DND-41 (cell line): ENCODE data around the gene RAB20.
"Not testable (repeated sequence)": the region's sequence is repeated elsewhere in the genome, so short reads cannot be mapped to it uniquely, and the experiment has no call there.

ENCODE experiments used
- ATAC-seq: fragments of 200-7000 bp; cut with Tn5 transposase; 3 replicates; pipeline ENCODE4 v1.9.1; 2021; ENCODE audit warnings: low read depth; ENCODE audit not compliant: insufficient read depth
- DNase-seq: peaks from one replicate; pipeline ENCODE4 v3.0.0-alpha.2; 2020
- H2AFZ ChIP-seq: 2 replicates; pipeline ENCODE4 v1.6.0; 2012; ENCODE audit warnings: low read depth, low read length
- H3K27ac ChIP-seq: 2 replicates; pipeline ENCODE4 v1.5.1; 2012; ENCODE audit warnings: low read length, inconsistent platforms
- H3K27me3 ChIP-seq: fragments of 200-600 bp; sonication (generic); 2 replicates; pipeline ENCODE4 v1.6.0; 2012; ENCODE audit warnings: low read length, mild to moderate bottlenecking, inconsistent platforms; ENCODE audit not compliant: insufficient read depth, poor library complexity
- H3K36me3 ChIP-seq: 2 replicates; pipeline ENCODE4 v1.5.1; 2012; ENCODE audit warnings: low read length, inconsistent platforms; ENCODE audit not compliant: insufficient read depth
- H3K4me1 ChIP-seq: 2 replicates; pipeline ENCODE4 v1.5.1; 2012; ENCODE audit warnings: mild to moderate bottlenecking, low read length; ENCODE audit not compliant: insufficient read depth
- H3K4me2 ChIP-seq: 2 replicates; pipeline ENCODE4 v1.6.0; 2012; ENCODE audit warnings: mild to moderate bottlenecking, moderate library complexity, low read length, inconsistent platforms; ENCODE audit not compliant: insufficient read depth
- H3K4me3 ChIP-seq, 2 experiments: fragments of 200-600 bp in 1 of 2; shearing (Covaris generic) in 1 of 2; 2 replicates each; pipeline ENCODE4 v1.5.1; 2012 to 2016; ENCODE audit warnings: inconsistent platforms in 2 of 2, low read length in 2 of 2, mild to moderate bottlenecking in 2 of 2, low read depth in 1 of 2, moderate library complexity in 1 of 2
- H3K79me2 ChIP-seq: 2 replicates; pipeline ENCODE4 v1.6.0; 2012; ENCODE audit warnings: low read length, inconsistent platforms; ENCODE audit not compliant: insufficient read depth
- H3K9ac ChIP-seq: 2 replicates; pipeline ENCODE4 v1.6.0; 2012; ENCODE audit warnings: low read depth, mild to moderate bottlenecking, inconsistent platforms, low read length, moderate library complexity
- H3K9me3 ChIP-seq: 2 replicates; pipeline ENCODE4 v1.5.1; 2012; ENCODE audit warnings: low read length, moderate library complexity, mild to moderate bottlenecking, inconsistent platforms; ENCODE audit not compliant: insufficient read depth, severe bottlenecking
- H4K20me1 ChIP-seq: 2 replicates; pipeline ENCODE4 v1.6.0; 2012; ENCODE audit warnings: low read length; ENCODE audit not compliant: insufficient read depth
- EZH2 ChIP-seq: IDR thresholded peaks from 3 replicates; pipeline ENCODE4 v1.6.1; 2012; ENCODE audit warnings: borderline replicate concordance, low read depth, mild to moderate bottlenecking, moderate library complexity, low read length, inconsistent platforms; ENCODE audit not compliant: severe bottlenecking
- TF ChIP-seq, protein P1 (sequence below): IDR thresholded peaks from 2 replicates; pipeline ENCODE4 v1.5.1; 2012; ENCODE audit warnings: borderline replicate concordance, low read length, moderate library complexity, mild to moderate bottlenecking; ENCODE audit not compliant: poor library complexity, severe bottlenecking; ENCODE audit errors: extremely low read depth

The RAB20 gene

DNA sequence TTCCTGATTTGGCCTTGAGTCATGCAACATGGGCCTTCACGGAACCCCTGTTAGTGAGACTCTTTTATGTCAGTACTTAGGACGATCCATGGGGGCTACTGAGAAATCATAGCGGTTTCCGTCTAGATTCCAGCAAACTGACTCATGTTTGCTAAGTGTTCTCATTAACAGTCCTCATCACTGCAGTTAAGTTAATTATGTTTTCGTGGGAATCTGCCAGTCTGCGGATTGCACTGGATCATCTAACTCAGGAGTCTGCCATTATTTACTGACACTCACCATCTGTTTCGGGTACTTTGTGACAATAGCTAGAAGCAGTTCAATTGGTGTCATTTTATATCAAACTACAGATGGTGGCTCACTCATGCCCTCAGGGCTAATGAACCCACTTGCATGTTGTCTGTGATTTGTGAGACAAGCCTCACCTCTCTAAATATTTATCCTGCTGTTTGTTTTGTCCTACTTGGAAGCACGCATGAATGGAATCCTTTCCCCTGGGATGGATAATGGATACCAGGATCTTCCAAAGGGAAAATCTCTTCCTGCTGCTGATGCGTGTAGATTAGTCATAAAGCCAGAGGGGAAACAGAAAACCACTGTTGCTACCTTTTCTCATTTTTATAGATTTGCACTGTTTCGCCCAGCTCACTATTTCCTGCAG is 61.8 kb downstream of the RAB20 start:
- H4K20me1 ChIP-seq: no peaks in the 10 kb centered on the region; the same call in none of the 2 replicates
- no peak for DNase-seq
- H3K27ac ChIP-seq: no peak overlapping the region

DNA sequence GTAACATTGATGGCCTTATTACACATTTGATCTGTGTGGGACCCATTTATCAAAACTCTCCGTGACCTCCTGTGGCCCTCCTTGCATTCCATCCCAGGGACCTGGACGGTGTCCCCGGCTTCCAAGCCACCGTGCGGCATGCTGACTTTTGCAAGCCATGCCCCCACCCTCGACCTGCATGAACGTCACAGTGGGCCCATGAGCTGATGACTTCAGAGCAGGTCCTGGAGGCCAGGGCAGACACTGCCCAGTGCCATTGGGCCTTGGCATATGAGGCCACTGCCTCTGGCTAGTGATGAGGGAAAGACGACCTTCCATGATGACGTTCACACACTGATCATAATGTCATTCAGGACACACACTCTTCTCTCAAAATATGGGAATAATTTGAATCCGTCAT is 62.8 kb downstream of the RAB20 start:
- Histone ChIP-seq H3K27me3 (peaks cover 7% of the 10 kb centered on the region), H3K4me3 (no peak overlapping the region), H3K9me3 (no peaks in the 10 kb centered on the region), H4K20me1 (no peaks in the 10 kb centered on the region; the same call in none of the 2 replicates), H3K36me3 (no peaks in the 10 kb centered on the region), H3K79me2 (no peaks in the 10 kb centered on the region), H3K27ac (no peak overlapping the region), H2AFZ (no peak overlapping the region), H3K9ac (no peak overlapping the region), H3K4me1 (no peaks in the 10 kb centered on the region), H3K4me2 (no peak overlapping the region)
- TF ChIP-seq, protein P1, sequence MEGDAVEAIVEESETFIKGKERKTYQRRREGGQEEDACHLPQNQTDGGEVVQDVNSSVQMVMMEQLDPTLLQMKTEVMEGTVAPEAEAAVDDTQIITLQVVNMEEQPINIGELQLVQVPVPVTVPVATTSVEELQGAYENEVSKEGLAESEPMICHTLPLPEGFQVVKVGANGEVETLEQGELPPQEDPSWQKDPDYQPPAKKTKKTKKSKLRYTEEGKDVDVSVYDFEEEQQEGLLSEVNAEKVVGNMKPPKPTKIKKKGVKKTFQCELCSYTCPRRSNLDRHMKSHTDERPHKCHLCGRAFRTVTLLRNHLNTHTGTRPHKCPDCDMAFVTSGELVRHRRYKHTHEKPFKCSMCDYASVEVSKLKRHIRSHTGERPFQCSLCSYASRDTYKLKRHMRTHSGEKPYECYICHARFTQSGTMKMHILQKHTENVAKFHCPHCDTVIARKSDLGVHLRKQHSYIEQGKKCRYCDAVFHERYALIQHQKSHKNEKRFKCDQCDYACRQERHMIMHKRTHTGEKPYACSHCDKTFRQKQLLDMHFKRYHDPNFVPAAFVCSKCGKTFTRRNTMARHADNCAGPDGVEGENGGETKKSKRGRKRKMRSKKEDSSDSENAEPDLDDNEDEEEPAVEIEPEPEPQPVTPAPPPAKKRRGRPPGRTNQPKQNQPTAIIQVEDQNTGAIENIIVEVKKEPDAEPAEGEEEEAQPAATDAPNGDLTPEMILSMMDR: no peak
- no peak for TF ChIP-seq EZH2
- ATAC-seq (no peak), DNase-seq (no peak)

More for the DNA sequence above, 61.8 kb downstream of the RAB20 start:
- H3K27me3 ChIP-seq: peaks cover 7% of the 10 kb centered on the region
- no peaks in the 10 kb centered on the region for H3K9me3 ChIP-seq
- no peak overlapping the region for H3K4me2 ChIP-seq
- no peaks in the 10 kb centered on the region for H3K36me3 ChIP-seq
- TF ChIP-seq, protein P1: no peak
- ATAC-seq: no peak
- no peak overlapping the region for H3K4me3 ChIP-seq
- no peak overlapping the region for H2AFZ ChIP-seq
- H3K4me1 ChIP-seq: no peaks in the 10 kb centered on the region
- no peak overlapping the region for H3K9ac ChIP-seq
- no peaks in the 10 kb centered on the region for H3K79me2 ChIP-seq

DNA sequence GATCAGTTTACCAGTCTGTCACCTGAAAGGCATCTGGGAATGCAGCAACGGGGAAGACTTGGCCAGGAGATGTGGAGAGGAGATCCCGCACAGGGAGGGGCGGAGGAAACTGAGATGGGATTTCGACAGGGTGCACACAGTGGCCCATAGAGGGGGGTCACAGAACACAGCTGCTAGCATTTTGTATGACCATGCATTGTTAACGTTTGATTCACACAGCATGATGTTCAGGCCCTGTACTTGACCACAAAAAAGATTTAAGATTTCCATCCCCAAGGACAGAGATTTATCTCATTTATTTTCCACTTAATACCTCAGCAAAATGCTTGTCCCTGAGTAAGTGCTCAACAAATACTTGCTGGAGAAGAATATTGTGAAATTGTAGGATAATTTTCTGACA is 63.2 kb downstream of the RAB20 start:
- ATAC-seq: no peak
- no peak overlapping the region for H2AFZ ChIP-seq
- H3K9ac ChIP-seq: no peak overlapping the region
- no peak overlapping the region for H3K4me2 ChIP-seq
- no peaks in the 10 kb centered on the region; the same call in none of the 2 replicates for H4K20me1 ChIP-seq
- no peaks in the 10 kb centered on the region for H3K36me3 ChIP-seq
- no peak for DNase-seq
- peaks cover 7% of the 10 kb centered on the region for H3K27me3 ChIP-seq
- H3K9me3 ChIP-seq: no peaks in the 10 kb centered on the region
- H3K4me1 ChIP-seq: no peaks in the 10 kb centered on the region
- TF ChIP-seq, protein P1: no peak
- TF ChIP-seq EZH2: no peak
- H3K27ac ChIP-seq: no peak overlapping the region
- H3K4me3 ChIP-seq: no peak overlapping the region
- no peaks in the 10 kb centered on the region for H3K79me2 ChIP-seq

DNA sequence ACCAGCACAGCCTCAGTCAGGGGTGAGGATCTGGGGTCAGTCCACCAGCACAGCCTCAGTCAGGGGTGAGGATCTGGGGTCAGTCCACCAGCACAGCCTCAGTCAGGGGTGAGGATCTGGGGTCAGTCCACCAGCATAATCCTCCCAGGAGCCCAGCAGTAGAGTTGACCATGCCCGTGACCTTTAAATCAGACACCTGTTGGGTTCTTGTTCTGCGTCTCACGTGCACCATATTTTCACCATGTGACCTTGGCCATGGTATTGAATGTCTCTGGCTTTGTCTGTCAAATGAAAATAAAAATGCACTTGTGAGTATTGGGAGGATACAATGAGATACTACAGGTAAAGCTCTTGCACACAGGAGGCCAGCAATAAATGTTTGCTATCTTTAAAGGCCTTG is 63.6 kb downstream of the RAB20 start:
- H3K4me1 ChIP-seq, H3K79me2 ChIP-seq, H3K4me2 ChIP-seq, H3K27ac ChIP-seq, DNase-seq, H3K9me3 ChIP-seq, H3K27me3 ChIP-seq, H2AFZ ChIP-seq, H3K36me3 ChIP-seq, ATAC-seq, H3K4me3 ChIP-seq, H3K9ac ChIP-seq, H4K20me1 ChIP-seq: not testable (repeated sequence)
